Measurements from ENCODE around the gene CAMTA1.

DNA sequence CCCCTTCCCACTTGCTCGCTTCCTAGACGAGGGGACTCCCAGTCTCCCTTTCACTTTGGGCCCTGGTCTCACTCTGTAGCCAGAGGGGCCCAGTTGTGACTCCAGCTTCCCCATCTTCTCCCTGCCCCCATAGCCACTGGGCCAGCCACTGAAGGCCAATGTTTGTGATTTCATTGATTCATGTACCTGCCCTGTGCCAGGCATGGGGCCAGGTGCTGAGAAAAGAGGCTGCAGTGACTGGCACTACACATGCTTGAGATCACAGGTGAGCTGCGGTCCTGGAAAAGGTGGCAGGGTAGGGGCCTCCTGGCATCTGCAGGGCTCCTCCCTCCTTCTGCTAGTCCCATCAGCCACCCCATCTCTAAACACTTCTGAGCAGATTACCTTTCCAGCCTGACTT, 640.5 kb downstream of the CAMTA1 start:
- TF ChIP-seq POLR2A (IDR thresholded peaks at IDR 0.05; ENCODE audit: low read length) (no peak), GATA1 (IDR thresholded peaks at IDR 0.05; ENCODE audit: low read depth, low read length) (no peak)

Measured in erythroblast (primary cell).